Epidermal melanocyte (primary cell): ENCODE measurements around the gene HAUS5.
"Not testable (repeated sequence)": the region's sequence is repeated elsewhere in the genome, so short reads cannot be mapped to it uniquely, and the experiment has no call there.

Experiments
- DNase-seq: peaks from one replicate; pipeline ENCODE4 v3.0.0; 2011; ENCODE audit warnings: low spot score; ENCODE audit not compliant: insufficient read length

HAUS5 gene, protein sequence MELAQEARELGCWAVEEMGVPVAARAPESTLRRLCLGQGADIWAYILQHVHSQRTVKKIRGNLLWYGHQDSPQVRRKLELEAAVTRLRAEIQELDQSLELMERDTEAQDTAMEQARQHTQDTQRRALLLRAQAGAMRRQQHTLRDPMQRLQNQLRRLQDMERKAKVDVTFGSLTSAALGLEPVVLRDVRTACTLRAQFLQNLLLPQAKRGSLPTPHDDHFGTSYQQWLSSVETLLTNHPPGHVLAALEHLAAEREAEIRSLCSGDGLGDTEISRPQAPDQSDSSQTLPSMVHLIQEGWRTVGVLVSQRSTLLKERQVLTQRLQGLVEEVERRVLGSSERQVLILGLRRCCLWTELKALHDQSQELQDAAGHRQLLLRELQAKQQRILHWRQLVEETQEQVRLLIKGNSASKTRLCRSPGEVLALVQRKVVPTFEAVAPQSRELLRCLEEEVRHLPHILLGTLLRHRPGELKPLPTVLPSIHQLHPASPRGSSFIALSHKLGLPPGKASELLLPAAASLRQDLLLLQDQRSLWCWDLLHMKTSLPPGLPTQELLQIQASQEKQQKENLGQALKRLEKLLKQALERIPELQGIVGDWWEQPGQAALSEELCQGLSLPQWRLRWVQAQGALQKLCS

DNA sequence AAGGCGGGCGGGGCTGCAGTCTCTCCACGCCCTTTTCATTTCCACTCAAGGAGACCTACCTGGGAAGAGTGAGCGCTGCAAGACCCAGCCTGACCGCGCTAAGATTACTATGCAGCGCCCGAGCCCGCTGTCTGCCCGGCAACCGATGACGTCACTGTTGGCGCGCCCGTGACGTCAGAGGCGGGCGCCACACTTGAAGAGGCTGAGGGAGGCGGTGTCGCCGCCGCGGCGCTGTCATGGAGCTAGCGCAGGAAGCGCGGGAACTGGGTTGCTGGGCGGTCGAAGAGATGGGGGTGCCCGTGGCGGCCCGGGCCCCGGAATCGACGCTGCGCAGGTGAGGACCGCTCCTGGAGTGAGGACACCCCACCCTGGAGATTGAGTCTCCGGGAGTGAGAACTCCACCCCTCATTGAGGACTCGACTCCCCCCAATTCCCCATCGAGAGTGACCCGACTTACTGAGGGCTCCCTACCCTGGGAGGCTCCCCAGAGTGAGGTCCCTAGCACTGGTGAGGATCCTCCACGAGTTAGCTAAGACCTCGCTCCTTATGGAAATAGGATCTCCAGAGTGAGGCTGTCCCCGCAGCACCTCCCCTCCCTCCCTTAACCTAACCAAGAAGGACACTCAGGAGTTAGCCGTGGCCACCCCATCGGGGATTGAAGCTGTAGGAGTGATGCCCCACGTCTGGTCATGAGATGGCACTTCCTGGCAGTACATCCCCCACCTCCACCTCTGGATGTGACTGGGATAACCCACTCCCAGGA is at the start of gene HAUS5:
HAUS5 (plus strand) TSS at position 177 of the 763 bp plus-strand sequence; CDS start at position 237, 60 bp downstream.
- DNase-seq = peak; percentile 87

DNA sequence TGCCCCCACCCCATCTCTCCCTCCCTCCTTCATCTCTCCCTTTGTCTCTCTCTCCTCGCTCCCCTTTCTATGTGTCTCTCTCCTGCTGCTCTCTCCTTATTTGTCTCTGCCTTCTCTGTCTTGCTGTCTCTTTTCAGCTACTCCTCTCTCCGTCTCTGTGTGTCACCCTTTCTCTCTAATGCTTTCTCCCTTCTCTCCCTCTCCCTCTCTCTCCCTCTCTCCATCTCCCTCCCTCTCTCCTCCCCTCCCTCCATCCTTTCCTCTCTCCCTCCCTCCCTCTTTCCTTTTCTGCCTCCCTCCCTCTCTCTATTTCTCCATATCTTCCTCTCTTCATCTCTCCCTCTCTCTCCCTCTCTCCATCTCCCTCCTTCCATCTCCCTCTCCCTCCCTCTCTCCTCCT is 49.8 kb upstream of the HAUS5 start:
- DNase-seq = no peak

DNA sequence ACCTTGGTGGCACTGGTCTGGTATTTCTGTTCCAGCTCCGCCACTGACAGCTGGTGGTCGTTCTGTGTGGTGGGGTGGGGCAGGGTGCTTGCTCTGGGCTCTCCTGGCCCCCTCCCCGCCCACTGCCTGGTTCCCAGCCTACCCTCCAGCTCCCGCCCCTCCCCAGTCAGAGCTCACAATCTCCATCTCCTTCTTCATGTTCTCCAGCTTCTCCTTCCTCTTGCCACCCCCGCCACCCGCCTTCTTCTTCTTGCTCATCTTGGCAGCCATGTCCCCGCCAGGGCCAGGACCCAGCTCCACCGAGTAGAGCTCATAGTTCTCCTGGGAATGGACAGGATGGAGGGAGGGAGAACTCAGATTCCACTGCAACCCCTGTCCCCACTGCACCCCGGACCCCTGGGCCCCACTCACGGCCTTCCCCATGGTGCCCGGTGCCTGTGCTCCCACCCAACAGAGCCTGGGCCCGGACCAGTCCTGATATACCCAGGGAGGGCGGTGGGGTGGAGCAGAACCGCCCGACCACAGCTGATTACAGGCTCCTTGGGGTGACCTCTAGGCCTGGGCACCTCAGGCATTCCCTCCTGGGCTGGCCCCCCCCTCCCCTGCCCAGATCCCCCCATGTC is 49.2 kb upstream of the HAUS5 start, which contains the start of gene ATP4A:
ATP4A (minus strand) TSS at position 452 of the 623 bp plus-strand sequence; CDS start at position 423, 29 bp downstream.
- no peak for DNase-seq

DNA sequence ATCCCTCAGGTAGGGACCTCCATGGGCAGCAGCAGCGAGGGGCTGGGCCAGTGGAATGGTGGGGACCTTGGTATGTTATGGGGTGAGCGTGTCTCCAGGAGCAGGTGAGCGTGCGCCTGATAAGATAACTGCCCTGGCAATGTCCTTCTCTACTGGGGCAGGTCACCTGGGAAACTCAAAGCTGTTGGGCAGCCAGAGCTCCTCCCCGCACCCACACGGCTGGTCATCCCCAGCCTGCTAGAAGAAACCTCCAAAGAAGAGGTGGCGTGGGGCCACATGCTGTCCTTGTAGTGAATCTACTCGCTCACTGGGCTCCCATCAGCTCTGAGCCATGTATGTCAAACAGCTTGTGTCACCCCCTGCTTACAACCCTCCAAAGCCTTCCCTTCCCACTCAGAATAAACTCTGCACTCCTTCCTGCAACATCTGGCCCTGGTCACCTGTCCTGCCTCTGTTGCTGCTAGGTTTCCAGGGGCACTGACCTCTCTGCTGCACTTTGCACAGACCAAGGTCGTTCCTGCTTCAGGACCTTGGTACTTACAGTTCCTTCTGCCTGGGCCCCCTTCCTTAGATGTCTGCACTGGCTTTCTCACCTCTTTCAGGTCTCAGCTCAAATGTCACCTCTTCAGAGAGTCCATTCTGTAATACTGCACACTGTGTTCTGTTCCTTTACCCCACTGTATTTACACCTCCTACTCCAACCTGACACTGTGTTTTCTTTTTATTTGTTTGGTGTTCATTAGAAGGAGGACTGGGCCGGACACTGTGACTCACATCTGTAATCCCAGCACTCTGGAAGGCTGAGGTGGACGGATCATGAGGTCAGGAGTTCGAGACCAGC is 47.3 kb upstream of the HAUS5 start:
- no peak for DNase-seq

DNA sequence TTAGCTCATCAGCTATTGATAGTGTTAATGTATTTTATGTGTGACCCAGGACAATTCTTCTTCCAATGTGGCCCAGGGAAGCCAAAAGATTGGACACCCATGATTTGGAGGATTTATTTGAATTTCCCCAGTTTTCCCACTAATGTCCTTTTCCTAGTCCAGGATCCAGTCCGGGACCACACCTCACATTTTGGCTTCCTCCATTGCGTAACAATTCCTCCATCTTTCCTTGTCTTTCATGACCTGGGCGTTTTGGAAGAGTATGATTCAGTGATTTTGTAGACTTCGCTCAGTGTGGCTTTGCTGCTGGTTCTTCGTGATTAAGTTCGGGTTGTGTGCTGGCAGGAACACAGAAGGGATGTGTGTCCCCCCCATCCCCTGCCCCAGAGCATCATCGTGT is 45.8 kb upstream of the HAUS5 start:
- no peak for DNase-seq

DNA sequence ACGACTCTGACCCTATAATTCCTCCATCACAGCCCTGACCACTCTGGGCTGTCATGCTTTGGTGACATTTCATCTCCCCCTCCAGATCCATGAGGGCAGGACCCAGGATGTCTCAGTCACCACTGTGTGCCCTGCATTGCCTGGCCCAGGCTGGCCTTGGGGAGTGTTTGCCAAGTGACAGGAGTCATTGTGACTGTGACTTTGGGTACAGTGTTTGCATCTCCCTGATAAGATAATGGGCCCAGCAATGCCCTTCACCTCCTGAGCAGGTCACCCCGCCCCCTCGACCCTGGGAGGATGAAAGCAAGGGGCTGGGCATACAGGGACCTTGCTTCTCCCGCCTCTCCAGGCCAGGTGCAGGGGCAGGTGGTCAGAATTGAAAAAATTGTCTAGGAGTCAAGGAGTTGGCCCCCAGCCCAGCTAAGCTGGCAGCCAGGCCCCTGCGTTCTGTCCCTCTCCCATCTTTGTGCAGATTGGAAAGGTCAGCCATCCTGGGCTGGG is 43.2 kb upstream of the HAUS5 start:
- no peak for DNase-seq

DNA sequence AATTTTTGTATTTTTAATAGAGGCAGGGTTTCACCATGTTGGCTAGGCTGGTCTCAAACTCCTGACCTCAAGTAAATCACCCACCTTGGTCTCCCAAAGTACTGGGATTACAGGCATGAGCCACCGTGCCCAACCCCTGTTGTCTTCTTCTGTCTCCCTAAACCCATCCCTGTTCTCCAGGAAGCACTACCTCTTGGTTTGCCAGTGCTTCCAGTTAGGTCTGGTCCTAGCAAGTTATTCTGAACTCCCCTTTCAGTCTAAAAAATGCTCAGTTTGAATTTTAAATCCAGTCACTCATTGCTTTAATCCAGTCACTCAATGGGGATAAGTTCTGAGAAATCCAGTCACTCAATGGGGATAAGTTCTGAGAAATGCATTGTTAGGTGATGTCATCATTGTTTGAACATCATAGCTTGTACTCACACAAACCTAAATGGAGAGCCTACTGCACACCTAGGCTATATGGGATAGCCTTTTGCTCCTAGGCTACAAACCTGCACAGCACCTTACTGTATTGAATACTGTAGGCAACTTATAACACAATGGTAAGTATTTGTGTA is 41.0 kb upstream of the HAUS5 start:
- no peak for DNase-seq

DNA sequence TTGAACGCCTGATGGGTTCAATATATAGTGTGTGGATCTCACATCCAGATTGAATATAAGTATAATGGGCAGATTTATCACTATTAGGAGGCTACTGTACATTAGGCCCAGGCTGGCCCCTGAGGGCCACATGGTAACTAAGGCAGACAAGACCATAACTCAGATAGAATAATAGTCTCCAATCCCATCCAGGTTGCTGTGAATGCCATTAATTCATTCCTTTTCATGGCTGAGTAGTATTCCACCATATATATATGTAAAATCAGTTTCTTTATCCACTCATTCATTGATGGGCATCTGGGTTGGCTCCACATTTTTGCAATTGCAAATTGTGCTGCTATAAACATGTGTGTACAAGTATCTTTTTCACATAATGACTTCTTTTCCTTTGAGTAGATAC is 34.6 kb upstream of the HAUS5 start:
- DNase-seq = no peak

DNA sequence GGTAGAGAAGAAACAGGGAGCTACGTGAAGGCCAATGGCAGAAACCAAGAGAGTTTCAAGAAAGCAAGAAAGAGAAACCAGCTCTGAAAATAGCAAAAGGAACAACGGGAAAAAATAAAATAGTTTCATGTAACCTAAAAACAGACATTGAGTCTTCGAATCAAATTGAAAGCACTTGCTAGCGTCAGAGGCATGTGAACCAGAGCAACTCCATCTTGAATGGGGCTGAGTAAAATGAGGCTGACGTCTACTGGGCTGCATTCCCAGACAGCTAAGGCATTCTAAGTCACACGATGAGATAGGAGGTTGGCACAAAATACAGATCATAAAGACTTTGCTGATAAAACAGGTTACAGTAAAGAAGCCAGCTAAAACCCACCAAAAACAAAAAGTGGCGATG is 33.8 kb upstream of the HAUS5 start:
- DNase-seq = no peak

DNA sequence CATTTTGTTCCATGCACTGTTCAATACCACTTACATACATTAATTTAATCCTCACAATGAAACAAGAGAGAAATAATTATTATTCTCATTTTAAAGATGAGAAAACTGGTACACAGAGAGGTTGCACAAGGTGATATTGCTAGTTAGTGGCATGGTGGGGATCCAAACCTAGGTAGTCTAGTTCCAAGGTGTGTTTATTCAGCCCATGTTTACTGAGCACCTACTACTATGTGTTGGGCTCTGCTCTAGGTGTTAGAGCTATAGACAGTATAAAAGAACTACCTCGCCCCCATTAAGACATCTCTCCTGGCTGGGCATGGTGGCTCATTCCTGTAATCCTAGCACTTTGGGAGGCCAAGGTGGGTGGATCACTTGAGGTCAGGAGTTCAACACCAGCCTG is 29.8 kb upstream of the HAUS5 start:
- no peak for DNase-seq

DNA sequence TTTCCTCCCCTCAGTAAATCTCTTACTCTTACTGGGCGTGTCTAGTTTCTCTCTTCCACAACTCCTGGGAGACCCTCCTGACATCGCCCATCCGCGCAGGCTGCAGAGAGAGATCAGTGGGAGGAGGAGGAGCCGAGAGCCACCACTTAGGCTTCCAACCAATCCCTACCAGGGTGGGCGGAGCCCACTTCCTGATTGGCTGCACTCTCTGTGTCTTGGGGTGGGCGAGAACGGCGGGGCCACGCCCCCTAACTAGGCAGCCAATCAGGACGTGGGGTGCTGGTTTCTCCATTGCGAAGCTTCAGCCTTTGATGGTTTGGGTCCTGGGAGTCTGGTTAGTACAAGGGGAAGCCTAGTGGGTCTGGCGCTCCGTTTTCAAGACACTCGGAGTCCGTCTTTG is 26.7 kb upstream of the HAUS5 start, which contains the start of gene PMIS2:
PMIS2 (plus strand) TSS at position 326 of the 400 bp plus-strand sequence. CDS start 87 bp downstream, outside the sequence.
- no peak for DNase-seq

DNA sequence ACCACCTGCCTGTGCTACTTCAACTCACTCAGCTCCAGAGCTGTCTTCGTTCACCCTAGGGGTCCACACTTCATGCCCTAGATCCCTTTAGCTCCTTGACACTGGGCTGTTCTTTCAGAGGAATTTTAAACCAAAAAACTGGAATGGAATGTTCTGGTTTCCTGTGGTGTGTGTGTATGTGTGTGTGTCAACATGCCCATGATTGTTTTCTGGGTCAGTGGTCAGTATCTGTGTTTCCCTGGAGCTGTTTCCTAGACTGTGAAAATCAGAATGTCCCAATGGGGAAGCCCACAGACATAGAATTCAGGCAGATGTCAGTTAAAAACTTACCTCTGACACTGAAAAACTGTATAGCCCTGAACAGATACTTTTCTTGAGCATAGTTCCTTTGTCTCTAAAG is 25.2 kb upstream of the HAUS5 start:
- no peak for DNase-seq

DNA sequence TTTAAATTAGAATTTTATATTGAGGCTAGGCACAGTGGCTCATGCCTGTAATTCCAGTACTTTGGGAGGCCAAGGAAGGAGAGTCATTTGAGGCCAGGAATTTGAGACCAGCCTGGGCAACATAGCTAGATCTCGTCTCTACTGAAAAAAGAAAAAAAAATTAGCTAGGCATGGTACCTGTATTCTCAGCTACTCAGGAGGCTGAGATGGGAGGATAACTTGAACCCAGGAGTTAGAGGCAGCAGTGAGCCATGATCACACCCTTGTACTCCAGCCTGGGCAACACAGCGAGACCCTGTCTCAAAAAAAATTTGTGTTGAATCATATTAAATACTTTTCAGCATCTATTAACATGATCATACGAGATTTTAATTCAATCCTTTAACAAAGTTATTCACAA is 21.7 kb upstream of the HAUS5 start:
- DNase-seq = no peak

DNA sequence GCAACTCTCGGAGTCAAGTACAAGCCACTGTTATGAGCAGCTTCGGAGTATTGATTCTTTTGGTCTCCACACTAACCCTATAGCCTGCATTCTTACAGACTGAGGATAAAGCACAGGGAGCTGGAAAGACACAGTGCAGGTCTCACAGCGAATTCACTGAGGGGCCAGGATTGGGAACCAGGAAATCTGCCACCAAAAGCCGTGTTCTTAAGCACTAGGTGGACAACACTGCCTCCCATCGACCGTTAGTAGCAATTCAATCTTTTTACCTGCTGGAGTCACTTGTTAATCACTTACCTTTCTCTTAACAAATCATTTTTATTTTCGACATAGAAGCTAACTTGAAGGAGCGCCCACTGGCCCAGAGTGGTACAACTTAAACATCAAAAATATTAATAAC is 20.3 kb upstream of the HAUS5 start:
- DNase-seq = no peak

DNA sequence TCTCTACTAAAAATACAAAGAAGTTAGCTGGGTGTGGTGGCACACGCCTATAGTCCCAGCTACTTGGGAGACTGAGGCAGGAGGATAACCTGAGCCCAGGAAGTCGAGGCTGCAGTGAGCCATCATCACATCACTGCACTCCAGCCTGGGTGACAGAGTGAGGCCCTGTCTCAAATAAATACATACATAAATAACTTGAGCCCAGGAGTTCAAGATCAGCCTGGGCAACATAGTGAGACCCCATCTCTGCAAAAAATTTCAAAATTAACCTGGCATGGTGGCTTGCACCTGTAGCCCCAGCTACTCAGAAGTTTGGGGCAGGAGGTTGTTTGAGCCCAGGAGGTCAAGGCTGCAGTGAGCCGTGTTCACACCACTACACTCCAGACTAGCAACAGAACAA is 17.5 kb upstream of the HAUS5 start:
- DNase-seq = not testable (repeated sequence)

DNA sequence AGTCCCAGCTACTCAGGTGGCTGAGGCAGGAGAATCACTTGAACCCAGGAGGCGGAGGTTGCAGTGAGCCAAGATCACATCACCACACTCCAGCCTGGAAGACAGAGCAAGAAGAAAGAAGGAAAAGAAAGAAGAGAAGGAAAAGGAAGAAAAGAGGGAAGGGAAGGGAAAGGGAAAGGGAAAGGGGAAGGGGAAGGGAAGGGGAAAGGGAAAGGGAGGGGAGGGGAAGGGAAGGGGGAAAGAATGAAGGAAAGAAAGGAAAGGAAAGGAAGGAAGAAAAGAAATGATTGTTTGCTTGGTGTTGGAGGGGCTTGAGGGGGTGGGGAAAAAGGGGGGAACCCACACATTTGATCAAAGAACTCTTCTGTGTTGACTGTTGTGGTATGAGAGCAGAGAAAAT is 16.6 kb upstream of the HAUS5 start:
- DNase-seq = no peak

DNA sequence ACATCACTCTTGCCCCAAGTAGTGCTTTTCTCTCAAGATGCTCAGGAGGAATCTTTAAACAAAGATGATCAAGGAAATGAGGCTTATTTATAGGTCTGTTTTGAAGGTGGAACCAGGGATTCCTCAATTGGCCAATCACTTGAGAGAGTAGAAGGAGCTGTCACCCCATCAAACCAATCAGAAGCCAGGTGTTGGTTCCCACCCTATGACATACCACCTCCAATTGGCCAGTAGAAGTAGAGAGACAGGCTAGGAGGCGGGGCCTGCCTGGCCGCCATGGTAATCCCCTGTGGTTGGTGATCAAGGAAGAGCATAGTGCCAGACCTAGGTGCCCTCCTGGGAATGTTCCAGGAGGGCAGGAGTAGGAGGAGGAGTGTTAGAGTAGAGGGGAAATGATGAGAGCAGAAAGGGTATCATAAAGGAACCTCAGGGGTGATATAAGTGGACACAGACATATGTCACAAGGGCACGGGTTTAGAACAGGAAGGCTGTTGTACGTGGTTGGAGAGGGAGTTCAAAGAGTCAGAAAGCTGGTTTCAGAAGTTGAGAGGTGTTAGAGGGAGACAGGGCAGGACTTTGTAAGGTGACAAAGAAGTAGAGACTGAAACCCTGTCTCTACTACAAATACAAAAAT is 16.1 kb upstream of the HAUS5 start:
- no peak for DNase-seq

DNA sequence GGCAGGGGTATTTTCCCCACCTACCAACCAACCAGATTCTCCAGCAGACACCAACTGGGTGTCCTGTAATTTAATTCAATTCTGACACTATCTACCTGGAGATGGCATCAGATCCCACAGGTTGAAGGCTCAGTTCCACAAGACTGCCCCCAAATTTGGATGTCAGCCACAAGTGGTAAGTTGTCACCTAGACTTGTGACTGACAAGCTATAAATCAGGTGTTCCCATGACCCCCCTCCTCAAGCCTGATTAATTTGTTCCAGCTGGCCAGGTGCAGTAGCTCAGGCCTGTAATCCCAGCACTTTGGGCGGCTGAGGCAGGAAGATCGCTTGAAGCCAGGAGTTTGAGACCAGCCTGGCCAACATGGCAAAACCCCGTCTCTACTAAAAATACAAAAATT is 10.6 kb upstream of the HAUS5 start:
- no peak for DNase-seq

DNA sequence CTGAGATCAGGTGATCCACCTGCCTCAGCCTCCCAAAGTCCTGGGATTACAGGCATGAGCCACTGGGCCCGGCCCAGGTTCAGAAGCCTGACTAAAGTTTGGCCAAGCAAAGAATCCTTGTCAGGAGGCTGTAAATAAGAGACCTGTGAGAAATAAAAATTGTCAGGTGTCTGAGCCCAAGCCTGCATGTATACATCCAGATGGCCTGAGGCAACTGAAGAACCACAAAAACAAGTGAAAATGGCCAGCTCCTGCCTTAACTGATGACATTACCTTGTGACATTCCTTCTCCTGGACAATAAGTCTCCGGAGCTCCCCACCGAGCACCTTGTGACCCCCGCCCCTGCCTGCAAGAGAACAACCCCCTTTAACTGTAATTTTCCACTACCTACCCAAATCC is 8.1 kb upstream of the HAUS5 start:
- not testable (repeated sequence) for DNase-seq

DNA sequence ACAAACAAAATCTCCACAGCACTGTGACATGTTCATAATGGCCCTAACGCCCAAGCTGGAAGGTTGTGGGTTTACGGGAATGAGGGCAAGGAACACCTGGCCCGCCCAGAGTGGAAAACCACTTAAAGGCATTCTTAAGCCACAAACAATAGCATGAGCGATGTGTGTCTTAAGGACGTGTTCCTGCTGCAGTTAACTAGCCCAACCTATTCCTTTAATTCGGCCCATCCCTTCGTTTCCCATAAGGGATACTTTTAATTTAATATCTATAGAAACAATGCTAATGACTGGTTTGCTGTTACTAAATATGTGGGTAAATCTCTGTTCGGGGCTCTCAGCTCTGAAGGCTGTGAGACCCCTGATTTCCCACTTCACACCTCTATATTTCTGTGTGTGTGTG is 5.4 kb upstream of the HAUS5 start:
- not testable (repeated sequence) for DNase-seq
